HEK293T (cell line): ENCODE measurements around the gene MINAR1.

ENCODE experiments used
- CTCF ChIA-PET: fragments of 350-600 bp; formaldehyde crosslinking; extraction: SDS; loops from one replicate; lab custom pipeline; 2021; ENCODE audit warnings: antibody characterized with exemption, inconsistent platforms; lab: Yijun Ruan, JAX
- POLR2A ChIA-PET: fragments of 350-600 bp; formaldehyde crosslinking; extraction: SDS; loops from one replicate; lab custom pipeline; 2020; ENCODE audit warnings: antibody characterized with exemption, inconsistent platforms; lab: Yijun Ruan, JAX
- DNase-seq: peaks from one replicate; pipeline ENCODE4 v3.0.0; 2012; ENCODE audit warnings: mixed read lengths; ENCODE audit errors: extremely low spot score
- ARNT ChIP-seq: fragments of 450-650 bp; IDR thresholded peaks from 2 replicates; pipeline ENCODE4 v1.6.1; 2017; ENCODE audit warnings: mild to moderate bottlenecking
- BHLHE40 ChIP-seq: fragments of 450-650 bp; IDR thresholded peaks from 2 replicates; pipeline ENCODE4 v1.6.1; 2016; ENCODE audit warnings: mild to moderate bottlenecking, moderate library complexity, borderline replicate concordance
- CTBP1 ChIP-seq: fragments of 450-650 bp; IDR thresholded peaks from 2 replicates; pipeline ENCODE4 v1.6.1; 2016; ENCODE audit warnings: borderline replicate concordance
- ELF4 ChIP-seq: fragments of 450-650 bp; IDR thresholded peaks from 2 replicates; pipeline ENCODE4 v1.6.1; 2017; ENCODE audit warnings: antibody characterized with exemption
- FOXA1 ChIP-seq: fragments of 450-650 bp; IDR thresholded peaks from 2 replicates; pipeline ENCODE4 v1.6.1; 2016; ENCODE audit warnings: mild to moderate bottlenecking
- FOXK2 ChIP-seq: fragments of 450-650 bp; IDR thresholded peaks from 2 replicates; pipeline ENCODE4 v1.6.1; 2016; ENCODE audit warnings: mild to moderate bottlenecking
- FOXM1 ChIP-seq: fragments of 450-650 bp; IDR thresholded peaks from 2 replicates; pipeline ENCODE4 v1.6.1; 2017; ENCODE audit warnings: mild to moderate bottlenecking, borderline replicate concordance
- HDGF ChIP-seq: fragments of 450-650 bp; IDR thresholded peaks from 2 replicates; pipeline ENCODE4 v1.6.1; 2017; ENCODE audit warnings: antibody characterized with exemption, borderline replicate concordance
- L3MBTL2 ChIP-seq: fragments of 450-650 bp; conservative IDR thresholded peaks from 2 replicates; pipeline ENCODE4 v1.6.1; 2016; ENCODE audit warnings: mild to moderate bottlenecking
- LEF1 ChIP-seq: fragments of 450-650 bp; IDR thresholded peaks from 2 replicates; pipeline ENCODE4 v1.6.1; 2017; ENCODE audit warnings: mild to moderate bottlenecking, borderline replicate concordance
- NFRKB ChIP-seq: fragments of 450-650 bp; IDR thresholded peaks from 2 replicates; pipeline ENCODE4 v1.6.1; 2016; ENCODE audit warnings: mild to moderate bottlenecking, moderate library complexity
- SP1 ChIP-seq: fragments of 450-650 bp; IDR thresholded peaks from 2 replicates; pipeline ENCODE4 v1.6.1; 2017
- SUZ12 ChIP-seq: fragments of 450-650 bp; IDR thresholded peaks from 2 replicates; pipeline ENCODE4 v1.6.1; 2016; ENCODE audit warnings: mild to moderate bottlenecking
- TARDBP ChIP-seq: fragments of 450-650 bp; IDR thresholded peaks from 2 replicates; pipeline ENCODE4 v1.6.1; 2016
- ZNF384 ChIP-seq: fragments of 450-650 bp; IDR thresholded peaks from 2 replicates; pipeline ENCODE4 v1.6.1; 2016
- TF ChIP-seq, protein P1 (sequence below): fragments of 450-650 bp; IDR thresholded peaks from 2 replicates; pipeline ENCODE4 v1.6.1; 2016

MINAR1 gene, protein sequence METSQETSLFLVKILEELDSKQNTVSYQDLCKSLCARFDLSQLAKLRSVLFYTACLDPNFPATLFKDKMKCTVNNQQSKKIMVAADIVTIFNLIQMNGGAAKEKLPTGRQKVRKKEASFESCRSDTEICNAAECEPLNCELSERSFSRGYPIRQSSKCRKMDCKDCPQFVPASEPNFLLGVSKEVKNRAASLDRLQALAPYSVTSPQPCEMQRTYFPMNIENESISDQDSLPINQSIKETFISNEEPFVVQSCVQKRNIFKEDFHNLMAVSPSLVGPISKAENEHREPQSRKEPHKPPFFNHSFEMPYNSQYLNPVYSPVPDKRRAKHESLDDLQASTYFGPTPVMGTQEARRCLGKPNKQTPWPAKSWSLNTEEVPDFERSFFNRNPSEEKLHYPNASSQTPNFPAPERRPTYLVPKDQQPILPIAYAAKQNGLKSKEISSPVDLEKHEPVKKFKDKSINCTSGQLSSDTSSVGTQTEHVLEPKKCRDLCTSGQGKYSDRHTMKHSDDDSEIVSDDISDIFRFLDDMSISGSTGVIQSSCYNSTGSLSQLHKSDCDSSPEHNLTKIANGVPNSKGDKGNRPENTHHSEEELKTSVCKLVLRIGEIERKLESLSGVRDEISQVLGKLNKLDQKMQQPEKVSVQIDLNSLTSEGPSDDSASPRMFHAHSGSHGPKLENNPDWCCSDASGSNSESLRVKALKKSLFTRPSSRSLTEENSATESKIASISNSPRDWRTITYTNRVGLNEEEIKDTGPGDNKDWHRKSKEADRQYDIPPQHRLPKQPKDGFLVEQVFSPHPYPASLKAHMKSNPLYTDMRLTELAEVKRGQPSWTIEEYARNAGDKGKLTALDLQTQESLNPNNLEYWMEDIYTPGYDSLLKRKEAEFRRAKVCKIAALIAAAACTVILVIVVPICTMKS

DNA sequence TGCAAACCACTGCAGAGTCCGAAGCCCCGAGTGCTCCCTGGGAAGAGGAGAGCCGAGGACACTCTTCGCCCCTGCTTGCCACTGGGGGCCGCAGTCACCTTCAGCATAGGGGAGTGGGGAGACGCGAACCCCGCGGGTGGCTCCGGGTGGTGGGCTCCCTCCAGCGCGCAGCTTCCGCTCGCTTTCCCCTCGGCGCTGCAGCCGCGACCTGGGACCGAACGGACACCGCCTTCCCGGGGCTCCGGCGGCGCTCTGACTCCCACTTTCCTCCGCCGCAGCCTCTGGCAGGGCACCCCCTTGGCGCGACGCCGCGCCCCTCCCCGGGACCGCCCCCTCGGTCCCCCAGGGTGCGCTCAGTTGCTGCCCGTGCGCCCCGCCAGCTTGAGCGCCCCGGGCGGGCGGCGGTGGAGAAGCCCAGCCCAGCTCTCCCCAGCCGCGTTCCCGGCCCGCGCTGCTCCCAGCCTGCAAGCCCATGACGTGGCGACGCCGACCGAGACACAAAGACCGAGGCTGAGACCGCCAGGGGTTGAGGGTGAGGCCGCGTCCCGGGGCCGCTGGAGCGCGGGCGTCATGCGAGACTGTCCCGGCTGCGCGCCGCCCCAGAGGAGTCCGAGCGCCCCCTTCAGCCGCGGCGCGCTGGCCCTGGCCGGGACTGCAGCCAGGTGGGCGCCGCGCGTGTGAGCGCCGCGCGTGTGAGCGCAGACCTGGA lies at the start of gene MINAR1:
Gene MINAR1, plus strand, starts transcription at position 701 of the 709 bp plus-strand sequence. CDS start 23,812 bp downstream, outside the sequence.
- ChIA-PET CTCF (interaction anchor here (0.7 to 2.5 kb wide), 3 partner anchors 20 to 164 kb away, joined by 3 to 10 read pairs (median 5); no protein-coding TSS in a partner anchor), POLR2A (no interaction called here)
- peak; percentile 68 for DNase-seq
- no peak for TF ChIP-seq ZNF384
- TF ChIP-seq FOXM1 = no peak
- TF ChIP-seq FOXK2 = no peak
- TF ChIP-seq NFRKB = no peak
- TF ChIP-seq HDGF = no peak
- TF ChIP-seq ARNT = no peak
- TF ChIP-seq TARDBP = no peak

DNA sequence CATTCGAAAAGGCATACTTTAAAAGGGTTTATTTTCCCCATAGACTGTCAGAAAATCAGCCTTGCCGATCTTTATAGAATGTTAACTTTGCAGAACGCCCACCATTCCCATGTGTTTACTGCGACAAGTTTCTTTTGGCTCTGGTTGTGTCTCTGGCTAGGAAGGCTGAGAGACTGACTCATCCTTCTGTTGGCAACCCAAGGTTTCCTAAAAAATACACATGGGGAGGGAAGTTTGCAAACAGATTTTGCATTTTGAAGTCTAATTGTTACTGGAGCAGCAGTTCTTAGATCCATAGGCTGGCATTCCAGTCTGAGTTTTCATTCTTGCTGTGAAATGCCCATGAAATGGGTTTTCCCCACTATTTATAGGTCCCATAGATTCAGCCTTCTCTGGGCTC lies 37.9 kb upstream of the MINAR1 start:
- DNase-seq = no peak
- POLR2A ChIA-PET = no interaction called here
- CTCF ChIA-PET = interaction anchor here (1.4 kb wide), 1 partner anchor 12 kb away, joined by 5 read pairs; no protein-coding TSS in a partner anchor
- no peak for TF ChIP-seq L3MBTL2
- TF ChIP-seq FOXA1 = no peak
- no peak for TF ChIP-seq BHLHE40
- no peak for TF ChIP-seq ZNF384
- no peak for TF ChIP-seq SP1
- TF ChIP-seq HDGF = no peak
- no peak for TF ChIP-seq ELF4
- no peak for TF ChIP-seq ARNT
- TF ChIP-seq TARDBP = no peak
- TF ChIP-seq, protein P1, sequence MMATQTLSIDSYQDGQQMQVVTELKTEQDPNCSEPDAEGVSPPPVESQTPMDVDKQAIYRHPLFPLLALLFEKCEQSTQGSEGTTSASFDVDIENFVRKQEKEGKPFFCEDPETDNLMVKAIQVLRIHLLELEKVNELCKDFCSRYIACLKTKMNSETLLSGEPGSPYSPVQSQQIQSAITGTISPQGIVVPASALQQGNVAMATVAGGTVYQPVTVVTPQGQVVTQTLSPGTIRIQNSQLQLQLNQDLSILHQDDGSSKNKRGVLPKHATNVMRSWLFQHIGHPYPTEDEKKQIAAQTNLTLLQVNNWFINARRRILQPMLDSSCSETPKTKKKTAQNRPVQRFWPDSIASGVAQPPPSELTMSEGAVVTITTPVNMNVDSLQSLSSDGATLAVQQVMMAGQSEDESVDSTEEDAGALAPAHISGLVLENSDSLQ = no peak
- TF ChIP-seq LEF1 = no peak
- no peak for TF ChIP-seq SUZ12

DNA sequence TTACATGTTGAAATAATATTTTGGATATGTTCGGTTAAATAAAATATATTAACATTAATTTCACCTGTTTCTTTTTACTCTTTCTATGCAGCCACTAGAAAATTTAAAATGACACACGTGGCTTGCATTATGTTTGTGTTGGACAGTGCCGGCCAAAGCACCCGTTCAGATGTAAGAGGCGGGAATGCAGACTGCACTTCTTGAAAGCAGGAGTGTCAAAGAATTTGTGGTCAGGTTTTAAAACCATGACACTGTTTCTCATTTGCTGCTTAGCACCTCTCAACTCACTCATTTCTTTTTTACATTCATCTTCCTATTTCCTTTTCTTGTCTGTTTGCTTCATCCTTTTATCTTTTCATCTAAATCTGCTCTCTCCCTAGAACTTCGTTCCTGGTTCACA lies 35.3 kb upstream of the MINAR1 start:
- TF ChIP-seq CTBP1 (no peak), TARDBP (no peak), BHLHE40 (no peak), NFRKB (no peak), HDGF (no peak), LEF1 (no peak), FOXM1 (no peak), ELF4 (no peak), ZNF384 (no peak), SUZ12 (no peak), L3MBTL2 (no peak), ARNT (no peak), SP1 (no peak), FOXK2 (no peak), FOXA1 (no peak)
- TF ChIP-seq, protein P1 = no peak
- no peak for DNase-seq
- ChIA-PET CTCF (no interaction called here), POLR2A (no interaction called here)

DNA sequence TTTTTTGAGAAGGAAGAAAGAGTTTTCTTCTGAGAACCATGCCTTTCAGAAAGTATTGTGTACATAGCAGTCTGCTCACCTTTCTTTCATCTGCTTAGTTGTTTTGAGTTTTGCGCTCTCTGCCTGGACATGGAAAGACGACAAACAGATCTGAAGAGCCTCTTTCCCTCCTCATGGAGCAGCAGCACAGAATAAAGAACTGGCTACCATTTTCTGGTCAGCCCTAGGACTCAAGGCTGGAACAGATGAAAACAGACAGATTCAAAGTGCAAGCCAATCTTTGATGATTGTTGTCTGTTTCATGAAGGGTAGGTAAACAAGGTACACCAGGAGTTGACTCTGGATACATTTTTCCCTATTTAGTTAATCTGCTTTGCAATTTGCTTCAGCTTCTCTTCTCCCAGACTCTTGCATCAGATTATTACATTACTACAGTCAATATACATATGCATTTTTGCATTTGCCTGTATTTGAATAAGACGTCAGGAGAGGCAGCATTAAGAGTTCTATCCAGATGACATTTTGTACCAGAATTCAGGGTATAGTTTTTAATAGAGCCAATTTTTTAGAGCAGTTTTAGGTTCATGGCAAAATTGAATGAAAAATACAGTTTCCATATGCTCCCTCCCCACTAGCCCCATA lies 34.7 kb upstream of the MINAR1 start:
- ChIA-PET POLR2A (no interaction called here), CTCF (no interaction called here)
- no peak for DNase-seq
- no peak for TF ChIP-seq SUZ12
- TF ChIP-seq TARDBP = no peak
- TF ChIP-seq L3MBTL2 = no peak
- no peak for TF ChIP-seq HDGF
- no peak for TF ChIP-seq FOXA1
- no peak for TF ChIP-seq FOXK2
- no peak for TF ChIP-seq BHLHE40
- no peak for TF ChIP-seq NFRKB
- TF ChIP-seq ZNF384 = no peak
- no peak for TF ChIP-seq ELF4
- TF ChIP-seq LEF1 = no peak
- TF ChIP-seq SP1 = no peak
- TF ChIP-seq, protein P1 = no peak

DNA sequence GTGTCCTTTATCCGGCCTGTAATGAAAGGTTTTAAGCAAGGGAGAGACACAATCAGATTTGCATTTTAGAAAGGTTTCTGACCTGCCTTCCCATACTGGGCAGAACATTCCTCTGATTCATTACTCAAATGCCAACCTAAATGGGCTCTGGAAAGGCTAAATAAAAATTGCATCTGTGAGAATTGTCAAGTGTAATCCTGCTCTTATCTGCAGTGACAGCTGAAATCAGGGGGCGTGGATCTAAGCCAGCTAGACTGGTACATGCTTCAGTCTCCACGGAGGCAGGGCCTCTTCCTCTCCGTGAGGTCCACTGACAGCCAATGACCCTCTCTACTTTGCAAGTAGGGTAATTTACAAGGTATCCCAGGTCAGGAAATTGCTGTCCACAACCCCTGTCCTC lies 32.5 kb upstream of the MINAR1 start:
- ChIA-PET POLR2A (no interaction called here), CTCF (no interaction called here)
- TF ChIP-seq FOXM1 (no peak), SUZ12 (no peak), SP1 (no peak), L3MBTL2 (no peak), ELF4 (no peak), NFRKB (no peak), FOXA1 (no peak), FOXK2 (no peak), CTBP1 (no peak), HDGF (no peak), LEF1 (no peak)
- no peak for DNase-seq
